IMR-90 (cell line): ENCODE measurements around the gene RHOT1. TPM values are rescaled to one million over a fixed set of nuclear protein-coding genes. Genes with fewer than 3 reads are reported as not detected.
"Not testable (repeated sequence)": the region's sequence is repeated elsewhere in the genome, so short reads cannot be mapped to it uniquely, and the experiment has no call there.

ENCODE experiments used
- ATAC-seq: fragments of 200-7000 bp; cut with Tn5 transposase; 2 replicates; pipeline ENCODE4 v1.9.1; 2020; ENCODE audit warnings: low read depth, mild to moderate bottlenecking, moderate library complexity
- BruUV-seq: library from RNA; stranded (reverse); fragments of 400-500 nt; replicated peaks from 2 replicates; lab custom pipeline; 2021; lab: Mats Ljungman, UMichigan
- CTCF ChIA-PET: fragments of 300-600 bp; formaldehyde crosslinking; extraction: SDS; loops from one replicate; lab custom pipeline; 2021; ENCODE audit warnings: antibody characterized with exemption; lab: Yijun Ruan, JAX
- POLR2A ChIA-PET: fragments of 300-600 bp; sonication (Branson Sonifier 250); formaldehyde crosslinking; loops from one replicate; lab custom pipeline; 2022; ENCODE audit warnings: antibody characterized with exemption; ENCODE audit not compliant: unreplicated experiment; lab: Charles Lee
- DNase-seq: peaks from one replicate; pipeline ENCODE4 v3.0.0; 2013
- H2AFZ ChIP-seq: replicated peaks from 2 replicates; pipeline ENCODE3; 2013; ENCODE audit warnings: low read length, mild to moderate bottlenecking; ENCODE audit not compliant: poor library complexity
- H2AK5ac ChIP-seq: 2 replicates; pipeline ENCODE4 v1.6.1; 2013; ENCODE audit warnings: low read depth, low read length, inconsistent platforms
- H2AK9ac ChIP-seq: replicated peaks from 2 replicates; pipeline ENCODE3; 2013; ENCODE audit warnings: mild to moderate bottlenecking, low read depth, low read length, moderate library complexity; ENCODE audit not compliant: poor library complexity
- H2BK120ac ChIP-seq: 2 replicates; pipeline ENCODE4 v1.6.1; 2013; ENCODE audit warnings: low read depth, low read length, inconsistent platforms
- H2BK15ac ChIP-seq: 3 replicates; pipeline ENCODE4 v1.6.1; 2013; ENCODE audit warnings: low read depth, low read length, inconsistent platforms
- H2BK20ac ChIP-seq: 2 replicates; pipeline ENCODE4 v1.6.1; 2013; ENCODE audit warnings: low read depth, mild to moderate bottlenecking, inconsistent platforms, low read length, moderate library complexity
- H2BK5ac ChIP-seq: 2 replicates; pipeline ENCODE4 v1.6.1; 2013; ENCODE audit warnings: mild to moderate bottlenecking, low read depth, low read length, inconsistent platforms; ENCODE audit not compliant: poor library complexity, severe bottlenecking
- H3K14ac ChIP-seq: replicated peaks from 2 replicates; pipeline ENCODE4 v1.6.1; 2013; ENCODE audit warnings: low read depth, low read length, inconsistent platforms
- H3K18ac ChIP-seq: 2 replicates; pipeline ENCODE4 v1.6.1; 2013; ENCODE audit warnings: low read depth, low read length, control low read depth
- H3K23ac ChIP-seq: 2 replicates; pipeline ENCODE4 v1.6.1; 2013; ENCODE audit warnings: low read depth, low read length, inconsistent platforms
- H3K27ac ChIP-seq: 2 replicates; pipeline ENCODE4 v1.5.1; 2013; ENCODE audit warnings: mild to moderate bottlenecking, control low read depth, low read length; ENCODE audit not compliant: insufficient read depth
- H3K27me3 ChIP-seq: 2 replicates; pipeline ENCODE4 v1.6.1; 2013; ENCODE audit warnings: low read length; ENCODE audit not compliant: control insufficient read depth, insufficient read depth
- H3K36me3 ChIP-seq: 2 replicates; pipeline ENCODE4 v1.6.1; 2013; ENCODE audit warnings: low read length, mixed read lengths; ENCODE audit not compliant: control insufficient read depth, insufficient read depth
- H3K4ac ChIP-seq: 2 replicates; pipeline ENCODE4 v1.6.1; 2013; ENCODE audit warnings: low read depth, low read length, inconsistent platforms
- H3K4me1 ChIP-seq: 2 replicates; pipeline ENCODE4 v1.6.1; 2013; ENCODE audit warnings: low read length, mixed read lengths; ENCODE audit not compliant: control insufficient read depth, insufficient read depth
- H3K4me2 ChIP-seq: 2 replicates; pipeline ENCODE4 v1.6.1; 2013; ENCODE audit warnings: low read depth, mild to moderate bottlenecking, control low read depth, low read length, moderate library complexity
- H3K4me3 ChIP-seq: 2 replicates; pipeline ENCODE4 v1.5.1; 2013; ENCODE audit warnings: low read depth, mild to moderate bottlenecking, control low read depth, low read length, moderate library complexity; ENCODE audit not compliant: insufficient read depth
- H3K56ac ChIP-seq: 2 replicates; pipeline ENCODE4 v1.6.1; 2013; ENCODE audit warnings: low read length, inconsistent platforms; ENCODE audit not compliant: insufficient read depth; ENCODE audit errors: extremely low read depth
- H3K79me1 ChIP-seq, 2 experiments: 2 replicates each; pipeline ENCODE4 v1.6.1; 2013; ENCODE audit warnings: low read length in 2 of 2, inconsistent platforms in 1 of 2, low read depth in 1 of 2
- H3K9ac ChIP-seq: 2 replicates; pipeline ENCODE4 v1.6.1; 2013; ENCODE audit warnings: low read depth, low read length, control low read depth
- H3K9me1 ChIP-seq: 2 replicates; pipeline ENCODE4 v1.6.1; 2013; ENCODE audit warnings: low read length, inconsistent platforms; ENCODE audit not compliant: insufficient read depth
- H3K9me3 ChIP-seq: 2 replicates; pipeline ENCODE4 v1.6.1; 2013; ENCODE audit warnings: low read length; ENCODE audit not compliant: control insufficient read depth, insufficient read depth
- H4K20me1 ChIP-seq: 2 replicates; pipeline ENCODE4 v1.6.1; 2013; ENCODE audit warnings: low read length, inconsistent platforms; ENCODE audit not compliant: insufficient read depth
- H4K5ac ChIP-seq: 2 replicates; pipeline ENCODE4 v1.6.1; 2013; ENCODE audit warnings: mild to moderate bottlenecking, low read depth, low read length, control low read depth
- H4K8ac ChIP-seq, 2 experiments: 2 replicates each; pipeline ENCODE4 v1.6.1; 2013; ENCODE audit warnings: low read depth in 2 of 2, low read length in 2 of 2, control low read depth in 1 of 2, inconsistent platforms in 1 of 2
- H4K91ac ChIP-seq: 2 replicates; pipeline ENCODE4 v1.6.1; 2013; ENCODE audit warnings: low read depth, low read length, inconsistent platforms; ENCODE audit not compliant: insufficient read depth
- CTCF ChIP-seq: conservative IDR thresholded peaks from 2 replicates; pipeline ENCODE4 v1.5.1; 2012; ENCODE audit warnings: mild to moderate bottlenecking, low read depth, low read length, improper control_type of control experiment
- WGBS, 2 experiments: methylation state at CpG; one replicate each; pipeline versions ENCODE4 v1.1.5 to v1.1.7; 2013; ENCODE audit warnings: missing lambda C conversion rate in 2 of 2; ENCODE audit not compliant: insufficient read length in 1 of 2; ENCODE audit errors: extremely low coverage in 2 of 2; 5-methylcytosine and 5-hydroxymethylcytosine counted together
- dilution Hi-C: fragments of 300-500 bp; cut with HindIII; formaldehyde crosslinking; loops from one replicate; pipeline ENCODE4 v1.14.3; 2018; ENCODE audit warnings: low sequenced_read_pairs; ENCODE audit not compliant: unreplicated experiment
- in situ Hi-C: fragments of 300-500 bp; cut with MboI; formaldehyde crosslinking; loops from 3 replicates; pipeline ENCODE4 v1.14.3; 2019; ENCODE audit warnings: low sequenced_read_pairs, inconsistent platforms, mixed read lengths
- intact Hi-C: fragments of 100-400 bp; cut with micrococcal nuclease; formaldehyde crosslinking; loops from 2 replicates; pipeline ENCODE4 v1.10.0; 2022
- polyA plus RNA-seq, 3 experiments: library from polyadenylated mRNA; depleted of rRNA; stranded (reverse); fragments of >200 nt; gene quantifications; 2 replicates each; pipeline ENCODE4 v1.2.3, GENCODE V29; 2012; ENCODE audit warnings: low replicate concordance in 1 of 3
- total RNA-seq: library from RNA; depleted of rRNA; stranded (reverse); fragments of >200 nt; gene quantifications from 2 replicates; pipeline ENCODE4 v1.2.3, GENCODE V29; 2012

Gene RHOT1
- total and polyA plus RNA-seq, 2 of the 4 experiments (the other 2 are of a cell fraction) = 27.4 to 27.6 TPM

DNA sequence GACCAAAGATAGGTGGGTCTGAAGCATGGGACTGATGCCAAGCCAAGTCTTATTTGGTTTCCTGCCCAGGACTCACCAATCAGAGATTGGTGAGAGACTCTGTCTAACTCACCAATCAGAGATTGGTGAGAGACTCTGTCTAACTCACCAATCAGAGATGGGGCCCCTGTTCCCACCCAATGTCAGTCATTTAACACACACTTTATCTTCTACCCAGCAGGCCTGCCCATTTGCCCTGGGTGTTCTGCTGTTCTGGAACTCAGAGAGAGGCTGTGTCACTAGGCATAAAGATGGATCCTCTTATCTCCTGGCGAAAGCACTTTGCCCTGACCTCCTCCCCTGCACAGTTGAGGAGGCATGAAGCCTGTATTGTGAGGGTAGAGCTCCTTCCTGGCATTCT lies 5.4 kb upstream of the RHOT1 start:
- no TSS peak for BruUV-seq
- Histone ChIP-seq H2AFZ (peak overlapping the region; percentile 59), H3K14ac (no peak overlapping the region), H2BK20ac (no peak overlapping the region), H2AK5ac (no peak overlapping the region), H3K9me3 (no peaks in the 10 kb centered on the region), H4K5ac (no peak overlapping the region), H3K9me1 (no peaks in the 10 kb centered on the region), H3K4me2 (no peak overlapping the region), H3K27ac (no peak overlapping the region), H3K27me3 (no peaks in the 10 kb centered on the region), H3K36me3 (no peaks in the 10 kb centered on the region), H4K20me1 (no peaks in the 10 kb centered on the region), H3K4me3 (no peak overlapping the region), H2BK15ac (no peak overlapping the region; the same call in 2 of the 3 replicates), H2BK5ac (no peak overlapping the region), H4K8ac (no peak overlapping the region), H3K79me1 (no peaks in the 10 kb centered on the region), H2BK120ac (no peak overlapping the region), H4K91ac (no peak overlapping the region), H3K4me1 (no peaks in the 10 kb centered on the region), H3K18ac (no peak overlapping the region), H3K23ac (no peak overlapping the region), H3K56ac (no peak overlapping the region), H3K4ac (no peak overlapping the region), H3K9ac (no peak overlapping the region), H2AK9ac (no peak overlapping the region)
- dilution Hi-C loops (no loop called here), in situ Hi-C loops (no loop called here), intact Hi-C loops (no loop called here)
- DNase-seq (no peak), ATAC-seq (no peak)
- whole genome bisulfite sequencing, 2 experiments = no CpG with 5 or more reads among the region's 1 CpG
- POLR2A ChIA-PET = no interaction called here
- TF ChIP-seq CTCF = no peak
- CTCF ChIA-PET = no interaction called here

DNA sequence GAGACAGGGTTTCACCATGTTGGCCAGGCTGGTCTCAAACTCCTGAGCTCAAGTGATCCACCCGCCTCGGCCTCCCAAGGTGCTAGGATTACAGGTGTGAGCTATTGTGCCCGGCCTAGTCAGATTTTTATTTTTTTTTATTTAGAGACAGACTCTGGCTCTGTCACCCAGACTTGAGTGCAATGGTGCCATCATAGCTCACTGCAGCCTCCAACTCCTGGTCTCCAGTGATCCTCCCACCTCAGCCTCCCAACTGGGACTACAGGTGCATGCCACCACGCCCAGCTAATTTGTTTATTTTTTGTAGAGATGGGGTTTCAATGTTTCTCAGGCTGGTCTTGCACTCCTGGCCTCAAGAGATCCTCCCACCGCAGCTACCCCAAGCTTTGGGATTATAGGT lies 2.8 kb upstream of the RHOT1 start:
- H2BK5ac ChIP-seq, H3K56ac ChIP-seq, H2BK15ac ChIP-seq, H4K8ac ChIP-seq, POLR2A ChIA-PET, H3K23ac ChIP-seq, H3K4me3 ChIP-seq, H2AFZ ChIP-seq, H3K27ac ChIP-seq, H3K9me1 ChIP-seq, ATAC-seq, H3K14ac ChIP-seq, H4K91ac ChIP-seq, H3K9me3 ChIP-seq, H2AK9ac ChIP-seq, H3K9ac ChIP-seq, H2BK20ac ChIP-seq, H4K20me1 ChIP-seq, H2AK5ac ChIP-seq, BruUV-seq, H3K4me2 ChIP-seq, H3K18ac ChIP-seq, H4K5ac ChIP-seq, DNase-seq, H3K27me3 ChIP-seq, H3K4me1 ChIP-seq, dilution Hi-C loops, in situ Hi-C loops, H3K4ac ChIP-seq, H3K36me3 ChIP-seq, H2BK120ac ChIP-seq: not testable (repeated sequence)
- CTCF ChIA-PET = interaction anchor here (0.6 to 1.0 kb wide), 2 partner anchors 31 to 234 kb away, joined by 4 to 7 read pairs; no protein-coding TSS in a partner anchor
- H3K79me1 ChIP-seq = peaks cover 5 to 19% of the 10 kb centered on the region in 2 experiments
- WGBS, 2 experiments = 83% methylated on average over 3 of the region's 5 CpGs; no CpG with 5 or more reads in 1 of the 2 experiments
- intact Hi-C loops = loop anchor here (1.0 kb wide), 1 partner anchor 131 kb away; no protein-coding TSS in a partner anchor
